SKM-1 treated with dmso at 0.1 percent for 144 hours (cell line): ENCODE results near the gene LRRC45.

Experiments used
- DNase-seq: peaks from one replicate; lab custom pipeline; 2025; ENCODE audit not compliant: unreplicated experiment; lab: John Stamatoyannopoulos, UW

The LRRC45 gene

GRCh38 chr17:81993729-81994592 is 29.1 kb upstream of the LRRC45 start:
- no peak for DNase-seq

- no peak for DNase-seq
Measured at GRCh38 chr17:81994593-81995462, 28.3 kb upstream of the LRRC45 start.

GRCh38 chr17:81995463-81996231 is 27.5 kb upstream of the LRRC45 start:
- DNase-seq = no peak

GRCh38 chr17:81996232-81996756 is 26.8 kb upstream of the LRRC45 start:
- DNase-seq = no peak

GRCh38 chr17:81996757-81997441 is 26.2 kb upstream of the LRRC45 start:
- no peak for DNase-seq

GRCh38 chr17:81998212-81998611 is 24.9 kb upstream of the LRRC45 start:
- no peak for DNase-seq

GRCh38 chr17:81998691-81999438 is 24.2 kb upstream of the LRRC45 start:
- DNase-seq = no peak

GRCh38 chr17:81999587-81999975 is 23.5 kb upstream of the LRRC45 start:
- no peak for DNase-seq

GRCh38 chr17:81999976-82000802 is 22.9 kb upstream of the LRRC45 start:
- DNase-seq = no peak

GRCh38 chr17:82000803-82001570 is 22.1 kb upstream of the LRRC45 start:
- no peak for DNase-seq

- no peak for DNase-seq
Measured at GRCh38 chr17:82001571-82002056, 21.5 kb upstream of the LRRC45 start.

- no peak for DNase-seq
Measured at GRCh38 chr17:82003411-82004381, 19.4 kb upstream of the LRRC45 start.

GRCh38 chr17:82004517-82005455 is 18.3 kb upstream of the LRRC45 start:
- DNase-seq = no peak

GRCh38 chr17:82005701-82006348 is 17.3 kb upstream of the LRRC45 start:
- no peak for DNase-seq
